SW 1271 (cell line): ENCODE measurements around the gene MRPS12.
"Not testable (repeated sequence)": the region's sequence is repeated elsewhere in the genome, so short reads cannot be mapped to it uniquely, and the experiment has no call there.

Experiments used
- DNase-seq, 2 experiments: peaks; one replicate each; lab custom pipeline; 2025; lab: John Stamatoyannopoulos, UW

MRPS12 gene

DNA sequence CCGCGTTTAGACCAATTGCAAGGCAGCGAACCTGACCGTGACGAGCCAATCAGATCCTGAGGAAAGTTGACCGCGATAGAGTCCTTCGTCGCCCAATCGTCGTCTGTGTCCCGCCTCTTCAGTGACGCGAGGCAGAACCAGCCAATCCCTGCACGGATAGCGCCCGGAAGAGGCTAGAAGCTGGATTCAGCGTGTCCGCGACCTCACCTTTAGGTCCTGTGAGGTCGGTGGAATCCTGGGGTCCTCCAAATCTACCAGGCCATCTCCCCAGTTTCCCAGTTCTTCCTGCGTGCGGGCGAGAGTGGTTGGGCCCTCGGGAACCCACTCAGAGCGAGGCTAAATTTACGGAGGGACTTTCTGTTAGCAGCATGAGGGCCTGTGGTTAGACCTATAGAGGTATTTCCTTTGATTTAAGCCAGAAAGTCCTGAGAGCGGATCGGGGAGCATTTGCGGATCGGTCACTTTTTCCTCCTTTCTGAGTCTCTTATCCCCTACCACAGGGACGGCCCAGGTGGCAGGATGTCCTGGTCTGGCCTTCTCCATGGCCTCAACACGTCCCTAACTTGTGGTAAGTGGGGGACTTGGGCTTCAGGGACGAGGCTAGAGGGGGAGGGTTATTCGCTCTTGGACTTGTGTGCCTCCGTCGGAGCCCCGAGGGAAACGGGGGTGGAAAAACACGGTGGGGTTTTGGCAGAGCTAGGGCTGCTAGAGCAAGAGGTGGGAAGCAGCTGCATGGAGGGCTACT lies at the start of gene MRPS12:
Gene MRPS12 (plus strand): TSS at position 169 of the 745 bp plus-strand sequence. CDS start 351 bp downstream, at position 520.
- peak; percentile 90 to 96 for DNase-seq

DNA sequence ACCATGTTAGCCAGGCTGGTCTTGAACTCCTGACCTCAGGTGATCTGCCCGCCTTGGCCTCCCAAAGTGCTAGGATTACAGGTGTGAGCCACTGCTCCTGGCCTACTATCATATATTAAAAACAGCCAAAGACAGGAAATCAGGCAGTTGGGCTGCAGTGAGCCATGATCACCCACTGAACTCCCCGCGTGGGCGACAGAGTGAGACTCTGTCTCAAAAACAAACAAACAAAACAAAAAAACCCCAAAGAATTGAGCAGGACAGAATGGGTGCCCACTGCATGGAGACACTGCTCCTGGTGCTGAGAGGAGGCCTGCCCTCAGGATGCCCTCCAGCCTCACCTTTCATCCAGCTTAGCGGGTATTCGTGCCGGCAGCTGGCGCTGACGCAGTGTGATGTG lies 47.5 kb upstream of the MRPS12 start:
- no peak for DNase-seq

DNA sequence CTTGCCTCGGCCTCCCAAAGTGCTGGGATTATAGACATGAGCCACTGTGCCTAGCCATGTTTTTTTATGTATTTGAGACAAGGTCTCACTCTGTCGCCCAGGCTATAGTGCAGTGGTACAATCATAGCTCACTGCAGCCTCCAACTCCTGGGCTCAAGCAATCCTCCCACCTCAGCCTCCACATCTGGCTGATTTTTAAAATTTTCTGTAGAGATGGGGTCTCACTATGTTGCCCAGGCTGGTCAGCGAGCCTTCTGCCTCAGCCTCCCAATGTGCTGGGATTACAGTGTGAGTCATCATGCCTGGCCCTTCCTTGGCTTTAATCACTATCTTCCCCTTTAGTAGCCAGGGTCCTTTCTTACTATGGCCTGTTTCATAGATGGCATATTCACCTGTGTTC lies 46.1 kb upstream of the MRPS12 start:
- not testable (repeated sequence) for DNase-seq

DNA sequence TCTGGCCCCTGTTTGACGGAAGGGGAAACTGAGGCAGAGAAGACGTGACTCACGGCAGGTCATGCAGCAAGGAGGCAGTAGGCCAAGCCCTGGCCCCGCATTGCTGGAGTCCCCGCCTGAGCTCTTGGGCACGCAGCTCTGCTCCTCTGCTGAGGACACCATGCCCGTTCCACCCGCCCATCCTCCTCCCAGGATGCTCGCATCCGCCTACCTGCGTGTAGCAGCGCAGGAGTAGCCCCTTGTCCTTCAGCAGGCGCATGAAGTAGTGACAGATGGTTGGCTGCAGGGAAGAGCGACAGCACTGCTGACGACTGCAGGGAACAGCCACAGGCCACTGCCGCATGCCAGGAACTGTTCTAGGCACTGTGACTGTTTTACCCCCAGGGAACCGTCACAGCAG lies 41.9 kb upstream of the MRPS12 start:
- DNase-seq: no peak

DNA sequence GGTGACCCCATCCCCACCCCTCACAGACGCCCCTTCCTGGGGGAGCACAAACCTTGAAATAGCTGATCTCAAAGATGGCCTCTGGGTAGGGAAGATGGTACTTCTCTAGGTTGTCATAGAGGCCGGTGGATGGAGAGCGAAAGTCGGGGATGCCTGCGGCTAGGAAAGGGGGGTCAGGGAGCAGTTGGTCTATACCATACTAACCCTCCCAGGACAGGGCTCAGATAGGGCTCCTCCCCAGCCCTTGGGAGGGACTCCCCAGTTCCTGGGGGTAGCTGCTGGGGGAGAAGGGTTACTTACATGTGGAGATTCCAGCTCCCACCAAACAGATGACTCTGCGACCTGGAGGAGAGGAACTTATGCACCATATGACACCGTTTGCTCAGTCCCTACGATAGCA lies 40.9 kb upstream of the MRPS12 start:
- DNase-seq: no peak

DNA sequence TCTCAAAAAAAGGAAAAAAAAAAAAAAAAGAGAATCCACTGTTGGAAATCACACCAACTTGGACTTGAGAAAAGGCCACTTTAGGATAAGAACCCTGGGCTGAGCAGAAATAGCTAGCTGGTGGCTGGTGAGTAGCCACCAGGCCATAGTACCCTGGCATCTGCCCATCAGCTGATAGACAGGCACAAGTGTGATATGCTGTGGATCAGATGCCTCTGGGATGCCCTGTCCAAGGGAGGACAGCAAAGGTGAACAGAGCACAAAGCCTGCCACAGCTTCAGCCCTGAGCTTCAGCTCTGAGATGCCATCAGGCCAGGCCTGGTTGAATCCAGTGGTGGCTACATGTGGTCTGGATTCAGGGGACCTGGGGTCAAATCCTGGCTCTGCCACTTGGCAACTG lies 40.1 kb upstream of the MRPS12 start:
- DNase-seq: no peak

DNA sequence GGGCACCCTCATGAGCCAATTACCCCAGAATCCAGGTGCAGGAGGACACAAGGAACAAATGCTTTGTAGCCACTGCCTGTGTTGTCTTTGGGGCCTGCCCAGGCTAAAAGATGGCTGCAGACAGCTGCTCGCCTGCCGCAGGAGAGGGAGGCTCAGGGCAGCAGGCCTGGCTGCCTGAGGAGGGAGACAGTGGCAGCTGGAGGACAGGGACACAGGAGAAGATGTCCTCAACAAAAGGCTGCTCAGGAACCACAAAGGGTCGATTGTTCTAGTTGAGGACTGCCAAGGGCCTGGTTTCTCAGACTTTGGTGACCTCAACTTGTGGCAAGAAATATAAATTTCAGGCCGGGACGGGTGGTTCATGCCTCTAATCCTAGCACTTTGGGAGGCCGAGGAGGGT lies 39.0 kb upstream of the MRPS12 start:
- no peak for DNase-seq

DNA sequence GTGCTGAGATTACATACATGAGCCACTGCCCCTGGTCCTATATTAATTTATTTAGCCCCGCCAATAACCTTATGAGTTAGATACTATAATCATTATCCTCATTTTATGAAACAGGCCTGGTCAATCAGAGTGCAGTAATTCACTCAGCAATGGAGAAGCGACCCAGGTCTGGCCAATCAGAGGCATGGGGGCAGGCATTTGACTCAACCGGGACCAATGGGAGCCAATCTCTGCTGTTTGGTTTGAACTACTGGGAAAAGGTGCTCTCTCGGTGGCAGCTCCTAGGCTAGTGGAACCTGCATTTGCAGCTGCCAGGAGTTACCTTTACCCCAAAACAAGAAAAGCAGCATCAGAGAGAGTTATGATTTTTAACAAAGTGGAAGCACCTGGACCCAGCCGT lies 37.9 kb upstream of the MRPS12 start:
- DNase-seq: no peak

DNA sequence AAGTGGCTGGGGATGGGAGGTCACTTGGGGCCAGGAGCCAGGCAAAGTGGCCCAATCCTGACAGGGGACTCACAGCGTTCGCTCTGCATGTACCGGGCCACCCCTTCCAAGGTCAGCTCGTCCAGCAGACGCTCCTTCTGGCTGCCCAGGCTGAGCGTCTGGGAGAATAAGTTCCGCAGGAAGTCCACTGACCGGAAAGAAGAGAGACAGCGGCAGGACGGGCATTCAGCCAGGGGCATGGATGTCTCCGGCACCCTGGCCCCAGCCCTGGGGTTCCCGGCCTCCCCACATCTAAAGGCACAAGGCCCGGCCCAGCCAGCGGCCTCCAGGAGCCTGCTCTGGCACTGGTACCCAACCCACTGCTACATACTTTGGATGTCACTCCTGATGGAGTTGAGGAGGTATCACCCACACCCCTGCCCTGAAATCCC lies 37.4 kb upstream of the MRPS12 start:
- DNase-seq: no peak

DNA sequence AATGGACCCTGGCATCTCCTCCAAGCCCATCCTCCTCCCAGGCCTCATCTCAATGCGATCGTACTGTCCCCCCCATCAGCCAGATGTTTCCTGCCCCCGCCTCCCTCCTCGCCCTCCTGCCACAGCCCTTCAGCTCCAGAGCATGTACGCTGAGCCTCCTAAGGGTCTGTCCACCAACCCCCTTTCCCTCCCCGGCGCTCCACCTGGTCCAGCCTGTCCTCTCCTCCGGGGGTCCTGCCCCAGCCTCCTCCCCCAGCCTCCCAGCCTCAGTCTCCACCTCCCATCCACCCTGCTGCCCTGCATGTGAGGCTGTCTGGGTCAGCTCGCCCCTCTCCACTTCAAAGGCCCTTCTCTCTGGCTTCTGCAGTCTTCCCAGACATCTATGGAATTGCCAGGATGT lies 35.8 kb upstream of the MRPS12 start:
- no peak for DNase-seq

DNA sequence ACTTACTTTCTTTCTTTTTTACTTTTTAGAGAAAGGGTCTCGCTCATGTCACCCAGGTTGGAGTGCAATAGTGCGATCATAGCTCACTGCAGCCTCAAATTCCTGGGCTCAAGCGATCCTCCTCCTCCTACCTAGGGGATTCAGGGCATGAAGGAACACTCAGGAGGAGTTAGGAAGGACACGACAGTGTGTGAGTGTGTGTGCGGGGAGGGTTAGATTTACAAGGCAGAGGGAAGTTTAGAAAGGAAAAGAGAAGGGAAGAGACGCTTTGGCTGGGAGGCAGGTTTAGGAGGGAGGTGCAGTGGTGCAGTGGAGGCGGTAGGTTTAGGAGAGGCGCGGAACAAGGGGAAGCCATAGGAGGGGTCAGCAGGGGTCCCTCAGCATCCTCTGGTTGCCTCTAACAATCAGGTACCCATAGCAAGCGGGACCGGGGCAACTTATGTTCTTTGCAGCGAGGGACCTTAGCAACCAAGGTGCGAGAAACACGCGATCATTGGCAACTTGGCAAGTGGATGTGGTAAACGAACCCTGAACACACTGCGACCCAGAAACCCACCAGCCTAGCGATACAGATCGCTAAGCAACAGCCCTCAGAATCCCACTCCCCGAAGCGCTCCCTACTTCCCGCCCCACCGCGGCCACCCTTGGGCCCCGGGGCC lies 31.8 kb upstream of the MRPS12 start:
- no peak for DNase-seq

DNA sequence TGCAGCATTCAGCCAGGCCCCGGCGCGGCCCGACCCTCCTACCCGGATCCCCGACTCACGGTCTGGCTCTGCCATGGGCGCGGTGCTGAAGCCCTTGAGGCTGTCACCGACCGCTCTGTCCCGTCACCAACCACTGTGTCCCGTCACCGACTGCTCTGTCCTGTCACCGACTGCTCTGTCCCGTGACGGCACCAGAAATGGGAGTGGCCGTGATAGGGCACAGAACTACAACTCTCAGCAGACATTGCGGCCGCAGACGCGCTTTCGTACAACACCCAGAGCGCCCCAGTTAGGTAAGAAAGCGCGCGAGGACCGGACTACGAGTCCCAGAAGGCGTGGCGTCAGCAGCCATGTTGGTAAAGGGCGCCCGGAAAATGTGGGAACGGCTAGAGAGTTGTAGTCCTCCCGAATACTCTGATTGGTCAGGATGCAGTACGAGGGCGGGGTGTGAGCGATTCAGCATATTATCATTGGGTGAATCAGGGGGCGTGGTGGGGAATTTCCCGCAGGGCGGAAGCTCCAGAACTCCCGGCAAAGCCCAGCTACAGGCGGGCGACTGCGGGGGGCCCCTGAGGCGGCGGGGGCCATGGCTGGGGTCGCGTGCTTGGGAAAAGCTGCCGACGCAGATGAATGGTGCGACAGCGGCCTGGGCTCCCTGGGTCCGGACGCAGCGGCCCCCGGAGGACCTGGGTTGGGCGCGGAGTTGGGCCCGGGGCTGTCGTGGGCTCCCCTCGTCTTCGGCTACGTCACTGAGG lies 31.1 kb upstream of the MRPS12 start, which contains the start of the genes NFKBIB and SIRT2:
Gene NFKBIB (plus strand): TSS at position 523 of the 755 bp plus-strand sequence. CDS start 64 bp downstream, at position 587.
Gene SIRT2 (minus strand): TSS at position 172 of the 755 bp plus-strand sequence. CDS start 97 bp downstream, at position 75.
- peak; percentile 99 for DNase-seq

DNA sequence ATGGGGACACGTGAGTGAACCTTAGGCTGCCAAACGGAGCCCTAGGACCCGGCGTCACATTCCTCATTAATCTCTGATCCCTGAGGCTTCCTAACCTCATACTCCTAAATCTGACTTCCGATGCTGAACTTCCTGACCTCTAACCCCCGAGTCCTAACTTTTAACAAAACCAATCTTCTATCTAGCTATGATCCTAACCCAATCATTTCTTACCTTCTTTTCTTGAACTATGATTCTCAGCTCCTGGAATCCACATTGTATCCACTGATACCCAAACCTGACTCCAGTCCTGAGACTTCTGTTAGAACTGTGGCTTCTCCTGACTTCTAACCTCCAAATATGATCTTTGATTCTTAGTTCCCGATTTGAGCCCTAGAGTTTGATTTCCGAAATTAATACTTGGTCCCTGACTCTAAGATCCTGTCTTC lies 30.5 kb upstream of the MRPS12 start:
- DNase-seq: peak in 1 of 2 experiments; percentile 64

DNA sequence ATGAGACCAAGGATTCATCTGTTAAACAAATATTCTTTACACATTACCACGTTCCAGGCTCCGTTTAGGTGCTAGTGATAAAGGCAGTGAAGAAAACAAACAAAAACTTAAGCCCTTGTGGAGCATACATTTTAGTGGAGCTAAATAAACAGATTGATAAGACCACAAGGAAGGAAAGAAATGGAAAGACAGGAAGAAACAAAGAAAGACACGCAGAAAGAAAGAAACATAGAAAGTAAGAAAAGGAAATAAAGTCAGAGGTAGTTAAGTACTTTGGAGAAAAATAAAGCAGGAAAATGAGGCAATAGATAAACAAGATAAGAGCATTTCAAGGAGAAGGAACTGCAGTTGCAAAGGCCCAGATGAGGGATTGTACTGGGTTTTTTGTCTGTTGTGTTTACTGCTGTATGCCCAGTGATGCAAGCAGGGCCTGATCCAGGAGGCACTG lies 30.0 kb upstream of the MRPS12 start:
- no peak for DNase-seq

DNA sequence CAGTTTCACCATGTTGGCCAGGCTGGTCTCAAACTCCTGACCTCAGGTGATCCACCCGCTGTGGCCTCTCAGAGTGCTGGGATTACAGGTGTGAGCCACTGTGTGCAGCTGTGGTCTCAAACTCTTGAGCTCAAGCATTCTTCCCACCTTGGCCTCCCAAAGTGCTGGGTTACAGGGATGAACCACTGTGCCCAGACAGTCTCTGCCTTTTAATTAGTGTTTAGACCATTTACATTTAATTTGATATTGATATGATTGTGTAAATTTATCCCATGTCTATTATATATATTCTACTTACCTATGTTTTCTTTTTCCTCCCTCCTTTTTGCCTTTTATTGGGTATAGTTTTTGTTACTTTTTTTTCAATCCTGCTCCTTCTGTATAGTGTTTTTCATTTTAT lies 29.1 kb upstream of the MRPS12 start:
- no peak for DNase-seq

DNA sequence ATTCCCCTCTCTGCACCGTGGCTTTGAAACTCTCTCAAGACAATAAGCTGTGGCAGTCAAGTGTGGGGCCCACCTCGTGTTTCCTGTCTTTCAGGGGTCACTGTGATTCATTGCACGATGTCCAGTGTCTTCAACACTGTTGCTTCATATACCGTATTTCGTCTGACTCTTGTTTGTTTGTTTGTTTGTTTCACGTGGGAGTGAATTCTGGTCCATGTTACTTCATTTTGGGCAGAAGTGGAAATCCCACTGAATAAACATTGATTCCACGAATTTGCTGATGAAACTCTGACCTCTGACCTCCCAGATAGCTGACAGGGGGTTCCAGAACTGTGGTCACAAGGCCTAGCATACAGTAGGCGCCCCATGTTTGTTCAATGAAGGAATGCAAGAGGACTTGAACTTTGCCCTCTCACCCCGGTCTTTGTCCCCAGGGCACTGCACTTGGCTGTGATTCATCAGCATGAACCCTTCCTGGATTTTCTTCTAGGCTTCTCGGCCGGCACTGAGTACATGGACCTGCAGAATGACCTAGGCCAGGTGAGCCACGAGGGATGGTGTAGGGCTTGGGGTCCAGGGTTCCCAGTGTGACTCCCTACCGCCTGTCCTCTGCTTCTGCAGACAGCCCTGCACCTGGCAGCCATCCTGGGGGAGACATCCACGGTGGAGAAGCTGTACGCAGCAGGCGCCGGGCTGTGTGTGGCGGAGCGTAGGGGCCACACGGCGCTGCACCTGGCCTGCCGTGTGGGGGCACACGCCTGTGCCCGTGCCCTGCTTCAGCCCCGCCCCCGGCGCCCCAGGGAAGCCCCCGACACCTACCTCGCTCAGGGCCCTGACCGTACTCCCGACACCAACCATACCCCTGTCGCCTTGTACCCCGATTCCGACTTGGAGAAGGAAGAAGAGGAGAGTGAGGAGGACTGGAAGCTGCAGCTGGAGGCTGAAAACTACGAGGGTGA lies 25.9 kb upstream of the MRPS12 start:
- no peak for DNase-seq

DNA sequence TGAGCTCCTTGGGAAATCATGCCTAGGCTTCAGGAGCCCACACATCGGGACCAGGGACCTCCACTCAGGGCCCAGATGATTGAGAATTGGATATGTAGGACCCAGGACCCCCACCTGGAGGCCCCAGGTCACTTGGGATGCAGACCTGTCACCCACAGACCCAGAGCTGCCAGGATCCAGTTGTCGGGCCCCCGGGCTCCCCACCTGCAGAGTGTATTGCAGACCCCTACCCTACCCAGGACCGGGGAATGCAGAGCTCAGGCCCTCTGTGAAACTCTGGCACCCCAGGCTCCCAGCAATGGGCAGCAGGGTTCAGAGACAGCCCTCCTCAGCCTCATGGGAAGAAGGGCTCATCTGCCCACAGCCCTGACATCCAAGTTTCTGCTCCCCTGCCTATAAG lies 25.1 kb upstream of the MRPS12 start:
- DNase-seq: no peak

DNA sequence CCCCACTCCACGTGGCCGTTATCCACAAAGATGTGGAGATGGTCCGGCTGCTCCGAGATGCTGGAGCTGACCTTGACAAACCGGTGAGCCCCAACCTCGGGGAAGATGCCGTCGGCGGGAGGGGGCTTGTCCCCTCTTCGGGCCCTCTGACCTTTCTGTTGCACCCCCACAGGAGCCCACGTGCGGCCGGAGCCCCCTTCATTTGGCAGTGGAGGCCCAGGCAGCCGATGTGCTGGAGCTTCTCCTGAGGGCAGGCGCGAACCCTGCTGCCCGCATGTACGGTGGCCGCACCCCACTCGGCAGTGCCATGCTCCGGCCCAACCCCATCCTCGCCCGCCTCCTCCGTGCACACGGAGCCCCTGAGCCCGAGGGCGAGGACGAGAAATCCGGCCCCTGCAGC lies 23.5 kb upstream of the MRPS12 start:
- no peak for DNase-seq

DNA sequence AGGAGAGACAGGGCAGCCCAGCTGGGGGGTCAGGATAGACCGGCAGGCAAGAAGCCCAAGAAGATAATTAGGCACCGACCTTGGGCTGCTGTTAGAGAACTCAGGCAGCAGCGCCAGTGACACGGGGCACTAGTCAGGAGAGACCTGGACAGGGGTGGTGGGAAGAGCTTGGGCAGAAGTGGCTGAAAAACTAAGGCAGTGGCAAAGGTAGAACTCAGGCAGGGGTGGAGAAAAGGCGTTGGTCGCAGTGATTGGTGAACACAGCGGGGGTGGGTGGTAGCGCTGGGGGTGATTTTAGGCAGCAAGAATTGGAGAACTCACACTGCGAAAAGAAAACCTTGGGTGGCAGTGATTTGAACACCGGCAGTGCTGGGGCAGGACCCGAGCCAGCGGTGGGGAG lies 23.1 kb upstream of the MRPS12 start:
- no peak for DNase-seq

DNA sequence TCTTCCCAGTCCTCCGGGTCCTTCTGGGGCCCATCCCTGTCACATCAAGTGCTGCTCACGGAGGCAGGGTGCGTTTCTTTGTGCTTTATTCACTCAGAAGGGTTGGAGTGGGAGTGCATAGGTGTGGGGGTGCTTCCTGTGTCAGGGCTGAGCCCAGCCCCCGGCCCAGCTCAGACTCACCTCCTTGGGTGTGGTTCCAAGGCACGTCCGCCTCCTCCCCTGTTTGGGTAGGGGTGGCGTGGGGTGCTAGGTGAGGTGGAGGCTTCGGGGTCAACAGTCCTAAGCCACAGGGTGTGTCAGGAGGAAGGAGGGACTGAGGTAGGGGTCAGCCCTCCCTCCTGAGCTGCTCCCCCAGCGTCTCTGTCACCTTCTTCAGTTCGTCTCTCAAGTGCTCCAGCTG lies 21.8 kb upstream of the MRPS12 start:
- no peak for DNase-seq

DNA sequence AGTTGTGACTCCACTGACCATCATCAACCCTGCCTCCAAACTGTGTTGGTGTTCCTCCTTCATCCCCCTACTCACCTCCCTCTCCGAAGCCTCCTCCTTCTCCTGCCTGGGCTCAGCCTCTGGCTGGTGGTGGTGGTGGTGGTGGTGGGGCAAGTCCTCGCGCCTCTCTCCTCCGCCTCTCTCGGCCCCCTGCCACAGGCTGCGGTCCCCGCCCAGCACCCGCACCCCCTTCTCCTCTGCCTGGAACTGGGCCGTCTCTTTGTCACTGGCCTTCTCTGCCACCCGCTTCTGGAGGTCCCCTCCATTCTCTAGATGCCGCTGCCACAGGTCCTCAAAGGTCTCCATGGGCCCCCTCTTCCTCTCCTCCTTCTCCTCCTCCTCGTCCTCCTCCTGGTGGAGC lies 20.3 kb upstream of the MRPS12 start:
- no peak for DNase-seq
